Renal pelvis (tissue), 4 donors: Measurements from ENCODE around the gene S100A4. TPM values are rescaled to one million over a fixed set of nuclear protein-coding genes. Genes with fewer than 3 reads are reported as not detected.
"Not testable (repeated sequence)": the region's sequence is repeated elsewhere in the genome, so short reads cannot be mapped to it uniquely, and the experiment has no call there.

ENCODE experiments used
- DNase-seq: peaks from one replicate; pipeline ENCODE4 v3.0.0-alpha.2; 2013
- polyA plus RNA-seq, 3 donors: library from polyadenylated mRNA; unstranded; fragments of 120-200 nt; gene quantifications; one replicate each; pipeline ENCODE4 v1.2.1, GENCODE V29; 2013; ENCODE audit not compliant: insufficient read length in 3 of 3

S100A4 gene
- polyA plus RNA-seq, 3 donors, result 31.7 to 34.9 (median 31.7) TPM

DNA sequence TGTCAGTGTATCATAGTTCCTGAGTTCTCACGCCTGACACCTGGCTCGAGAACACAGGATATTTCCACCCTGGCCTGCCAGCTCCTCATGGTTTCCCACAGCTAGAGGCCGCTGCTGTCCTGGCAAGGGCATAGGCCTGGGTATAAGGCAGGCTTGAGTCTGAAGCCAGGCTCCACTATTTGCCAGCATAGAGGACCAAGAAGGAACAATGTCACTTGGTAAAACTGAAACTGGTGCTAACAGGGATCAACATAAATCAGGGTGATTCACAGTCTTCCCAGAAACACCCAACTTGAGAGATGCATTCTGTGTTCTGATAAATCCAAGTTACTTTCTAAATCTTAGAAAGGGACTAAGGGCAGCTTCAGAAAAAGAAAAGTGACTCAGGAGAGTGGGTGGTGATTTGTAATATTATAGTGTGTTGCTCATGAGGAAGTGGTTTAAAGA lies 27.0 kb upstream of the S100A4 start:
- peak; percentile 63 for DNase-seq

DNA sequence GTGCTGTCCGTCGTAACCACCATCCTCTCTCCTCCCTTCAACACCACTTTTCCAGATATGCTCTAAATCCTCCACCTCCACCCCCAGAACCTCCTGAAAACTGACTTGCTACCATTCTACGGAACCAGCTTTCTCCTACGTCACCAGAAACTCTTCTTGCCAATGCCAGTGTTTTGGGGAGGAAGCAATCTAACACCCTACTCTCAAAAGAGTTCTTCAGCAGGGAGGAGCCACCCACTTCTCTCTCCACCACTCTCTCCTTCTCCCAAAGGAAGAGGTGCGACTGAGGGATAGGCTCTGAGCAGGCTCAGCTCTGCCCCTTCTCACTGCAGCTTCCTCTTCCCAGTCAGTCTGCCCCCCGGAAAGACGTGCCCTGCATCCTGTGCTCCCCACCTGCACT lies 26.1 kb upstream of the S100A4 start:
- DNase-seq, result no peak

GRCh38 chr1:153570874-153571273 lies 25.3 kb upstream of the S100A4 start:
- DNase-seq, result no peak

DNA sequence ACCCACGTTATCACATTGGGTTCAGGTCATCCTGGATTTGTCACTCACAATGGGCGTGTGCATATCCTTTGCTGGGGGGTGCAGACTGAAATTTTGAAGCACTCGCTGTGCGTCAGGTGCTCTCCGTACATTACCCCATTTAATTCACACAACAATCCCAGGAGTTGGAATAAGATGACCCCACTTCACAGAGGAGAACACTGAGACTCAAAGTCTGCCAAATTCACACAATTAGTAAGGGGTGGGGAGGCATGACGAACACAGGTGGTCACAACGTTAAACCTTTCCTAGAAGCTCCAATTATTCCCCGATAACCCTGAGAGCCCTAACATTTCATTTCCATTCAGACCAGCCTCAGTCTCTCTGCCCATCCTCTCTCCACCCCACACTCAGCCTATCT lies 23.9 kb upstream of the S100A4 start:
- no peak for DNase-seq

DNA sequence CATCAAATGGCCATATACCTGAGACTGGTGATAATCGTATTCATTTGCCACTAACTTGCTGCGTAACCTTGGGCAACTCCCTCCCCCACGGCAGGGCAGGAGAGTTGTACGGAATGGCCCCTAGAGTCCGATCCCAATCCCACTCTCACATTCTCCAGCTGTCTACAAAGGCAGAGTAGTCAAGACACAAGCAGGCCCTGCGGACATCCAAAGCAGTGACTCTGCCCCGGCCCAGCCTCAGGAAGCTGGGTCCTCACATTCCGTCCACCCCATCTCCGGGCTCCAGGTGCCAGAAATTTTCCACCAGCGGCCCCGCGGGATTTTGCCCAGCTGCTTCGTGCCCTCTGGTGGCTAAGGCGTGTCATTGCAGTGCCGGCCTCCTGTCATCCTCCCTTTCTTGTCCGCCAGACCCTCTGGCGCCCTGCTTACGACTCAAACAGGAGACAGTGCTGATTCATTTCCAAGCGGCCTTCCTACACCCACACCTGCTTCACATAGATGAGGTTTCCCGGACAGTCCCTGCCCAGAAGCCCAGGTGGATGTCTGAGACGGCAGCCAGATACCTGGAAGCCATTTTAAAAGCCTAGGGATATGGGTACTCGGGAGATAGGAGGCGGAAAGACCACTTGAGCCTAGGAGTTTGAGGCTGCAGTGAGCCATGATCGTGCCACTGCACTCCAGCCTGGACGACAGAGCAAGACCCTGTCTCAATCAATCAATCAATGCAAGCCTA lies 22.9 kb upstream of the S100A4 start:
- DNase-seq, result peak; percentile 88

DNA sequence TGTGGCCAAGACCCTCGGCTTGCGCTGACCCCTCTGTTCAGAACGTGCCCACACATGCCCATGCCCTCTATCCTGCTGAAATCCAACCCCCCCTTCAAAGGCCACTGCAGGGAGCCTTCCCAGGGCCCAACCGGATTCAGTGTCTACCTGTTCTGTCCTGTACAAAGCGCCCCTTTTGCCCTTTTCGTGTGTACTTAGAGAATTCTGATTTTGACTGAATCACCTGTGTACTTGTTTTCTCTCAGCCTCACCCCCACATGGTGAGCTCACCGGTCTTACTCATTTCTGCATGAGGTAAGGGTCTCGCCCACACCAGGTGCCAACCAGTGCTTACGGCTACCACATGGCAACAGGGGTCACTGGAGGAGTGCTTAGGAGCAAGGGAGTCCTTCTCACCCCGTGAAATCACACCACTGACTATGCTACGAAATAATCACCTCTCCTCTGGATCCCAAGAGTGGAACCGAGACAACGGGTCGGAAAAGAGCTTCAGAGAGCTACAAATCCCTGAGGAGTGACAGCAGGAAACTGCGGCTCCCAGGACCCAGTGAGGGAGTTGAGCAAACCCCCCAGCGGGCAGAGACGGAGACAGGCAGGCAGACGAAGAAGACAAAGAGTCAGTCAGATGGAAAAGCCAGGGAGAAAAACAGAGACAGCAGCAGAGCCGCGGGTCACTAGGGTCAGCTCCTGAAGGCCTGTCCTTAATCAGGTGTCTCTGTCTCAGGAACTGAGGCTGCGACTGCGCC lies 22.2 kb upstream of the S100A4 start:
- DNase-seq, result no peak

GRCh38 chr1:153566414-153567371 lies 21.1 kb upstream of the S100A4 start:
- DNase-seq, result peak; percentile 72

GRCh38 chr1:153565529-153566374 lies 20.1 kb upstream of the S100A4 start, which contains the start of gene S100A2:
Gene S100A2 (minus strand): TSS chr1:153565844. CDS start chr1:153563877, 1,967 bp downstream.
- no peak for DNase-seq

- no peak for DNase-seq
Measured at GRCh38 chr1:153563991-153564390, 18.4 kb upstream of the S100A4 start.

DNA sequence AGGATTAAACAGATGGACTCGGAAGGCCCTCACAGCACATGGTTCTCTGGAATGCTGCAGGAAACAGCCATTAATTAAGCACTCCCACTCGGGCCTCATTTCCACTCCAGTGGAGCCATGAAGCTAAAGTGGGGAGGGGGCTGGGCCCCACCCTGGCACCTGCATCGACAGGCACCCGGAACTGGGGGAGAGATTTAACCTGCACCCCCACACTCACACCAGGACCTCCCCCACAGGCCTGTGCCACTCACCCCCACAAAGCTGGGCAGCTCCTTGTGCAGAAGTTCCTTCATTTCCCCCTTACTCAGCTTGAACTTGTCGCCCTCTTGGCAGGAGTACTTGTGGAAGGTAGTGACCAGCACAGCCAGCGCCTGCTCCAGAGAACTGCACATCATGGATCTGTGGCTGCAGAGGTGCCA lies 17.9 kb upstream of the S100A4 start:
- peak; percentile 72 for DNase-seq

DNA sequence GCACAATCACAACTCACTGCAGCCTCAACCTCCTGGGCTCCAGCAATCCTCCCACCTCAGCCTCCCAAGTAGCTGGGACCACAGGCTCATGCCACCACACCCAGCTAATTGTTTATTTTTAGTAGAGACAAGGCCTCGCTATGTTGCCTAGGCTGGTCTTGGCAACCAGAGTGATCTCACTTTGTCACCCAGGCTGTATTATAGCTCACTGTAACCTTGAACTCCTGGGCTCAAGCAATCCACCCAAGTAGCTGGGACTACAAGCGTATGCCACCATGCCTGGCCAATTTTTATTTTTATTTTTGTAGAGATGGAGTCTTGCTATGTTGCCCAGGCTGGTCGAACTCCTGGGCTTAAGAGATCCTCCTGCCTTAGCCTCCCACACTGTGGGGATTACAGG lies 16.4 kb upstream of the S100A4 start:
- not testable (repeated sequence) for DNase-seq

DNA sequence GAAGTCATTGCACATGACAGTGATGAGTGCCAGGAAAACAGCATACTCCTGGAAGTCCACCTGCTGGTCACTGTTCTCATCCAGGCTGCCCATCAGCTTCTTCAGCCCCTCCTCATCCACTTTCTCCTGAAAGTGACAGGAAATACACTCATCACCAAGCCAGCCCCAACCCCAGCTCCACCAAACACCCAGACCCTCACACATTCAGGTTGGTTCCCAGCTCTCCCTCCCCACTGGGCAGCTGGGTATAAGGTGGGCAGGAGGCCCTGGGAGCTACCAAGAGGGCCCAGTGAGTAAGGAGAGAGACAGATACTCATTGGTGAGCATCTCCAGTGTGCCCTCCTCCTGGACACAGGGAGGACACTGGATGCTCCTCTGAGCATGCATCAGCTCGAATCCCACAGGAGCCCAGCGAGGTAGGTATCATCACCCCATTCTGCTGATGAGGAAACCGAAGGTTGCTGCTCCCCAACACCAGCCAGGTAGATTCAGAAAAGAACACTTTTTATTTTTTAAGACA lies 15.9 kb upstream of the S100A4 start:
- DNase-seq, result no peak

GRCh38 chr1:153560771-153561465 lies 15.3 kb upstream of the S100A4 start:
- DNase-seq, result no peak

DNA sequence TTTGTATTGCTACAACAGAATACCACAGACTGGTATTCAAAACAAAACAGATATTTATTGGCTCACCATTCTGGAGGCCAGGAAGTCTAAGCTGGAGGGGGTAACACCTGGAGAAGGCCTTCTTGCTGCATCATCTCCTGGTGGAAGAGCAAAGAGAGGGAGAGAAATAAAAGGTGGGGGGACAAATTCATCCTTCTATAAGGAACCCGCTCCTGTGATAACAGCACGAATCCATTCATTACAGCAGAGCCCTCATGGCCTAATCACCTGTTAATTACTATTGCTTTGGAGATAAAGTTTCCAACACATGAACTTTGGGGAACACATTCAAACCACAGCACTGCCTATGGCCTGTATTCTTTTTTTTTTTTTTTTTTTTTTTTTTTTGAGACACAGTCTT lies 14.6 kb upstream of the S100A4 start:
- DNase-seq, result no peak

DNA sequence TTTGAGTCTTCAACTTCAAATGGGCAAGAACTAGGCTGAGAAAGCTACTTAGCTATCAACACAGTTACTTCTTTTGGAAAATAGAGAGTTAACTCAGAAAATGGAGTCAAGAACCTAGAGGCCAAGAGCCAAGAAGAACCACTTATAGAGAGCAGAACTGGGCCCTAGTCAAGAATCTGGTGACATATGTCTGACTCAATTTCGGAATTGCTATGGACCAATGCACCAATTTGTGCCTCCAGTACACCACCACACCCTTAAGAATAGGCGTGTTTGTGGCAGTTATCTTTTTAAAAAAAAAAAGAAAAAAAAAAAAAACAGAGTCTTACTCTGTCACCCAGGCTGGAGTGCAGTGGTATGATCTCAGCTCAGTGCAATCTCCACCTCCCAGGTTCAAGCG lies 12.3 kb upstream of the S100A4 start:
- DNase-seq, result no peak

DNA sequence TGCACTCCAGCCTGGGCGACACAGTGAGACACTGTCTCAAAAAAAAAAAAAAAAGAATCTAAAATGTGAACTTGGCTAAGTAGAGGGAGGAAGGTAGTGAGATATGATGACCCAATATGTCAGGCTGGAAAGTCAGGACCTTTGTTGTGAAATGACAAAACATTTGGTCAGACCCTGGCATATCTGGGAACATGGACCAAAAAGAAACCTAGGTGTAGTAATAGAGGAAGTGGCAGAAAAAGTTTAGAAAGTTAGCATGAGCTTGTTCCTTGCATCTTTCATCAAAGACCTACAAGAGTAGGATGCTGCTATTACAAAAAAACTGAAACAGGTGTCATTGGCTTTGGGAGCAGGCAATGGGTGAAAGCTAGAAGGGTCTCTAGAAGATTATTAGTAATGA lies 10.7 kb upstream of the S100A4 start:
- DNase-seq, result no peak

DNA sequence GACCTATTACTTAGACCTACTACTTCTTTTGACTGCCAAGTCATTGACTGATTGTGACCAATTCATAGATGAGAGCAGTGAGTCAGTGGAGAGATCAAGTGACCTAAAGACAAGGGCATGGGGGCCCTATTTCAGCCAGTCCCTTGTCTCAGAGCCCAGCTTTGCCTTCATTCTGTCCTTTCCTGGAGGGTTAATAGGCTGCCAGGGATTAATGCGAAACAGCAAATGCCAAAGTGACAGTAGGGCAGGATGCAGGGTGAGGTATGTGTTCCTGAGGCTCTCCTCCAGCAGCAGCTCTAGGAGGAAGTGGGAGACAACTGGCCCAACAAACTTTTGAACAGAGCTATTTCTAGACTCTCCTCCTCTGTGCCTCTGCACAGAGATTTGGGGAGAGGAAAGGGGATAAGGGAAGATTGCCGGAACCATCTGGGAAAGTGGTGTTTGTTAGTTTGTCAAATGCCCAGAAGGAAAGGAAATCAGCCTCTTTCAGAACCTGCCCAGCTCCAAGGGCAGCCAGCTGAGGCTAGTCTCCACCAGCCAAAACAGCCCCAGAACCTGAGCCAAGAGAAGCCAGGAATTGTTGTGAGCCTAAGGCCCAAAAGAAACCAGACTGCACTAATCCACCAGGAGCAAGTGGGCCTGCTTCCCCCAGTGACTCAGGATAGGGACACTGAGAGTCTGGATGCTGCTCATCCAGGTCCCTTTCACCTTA lies 8.4 kb upstream of the S100A4 start:
- DNase-seq, result no peak

GRCh38 chr1:153553096-153553495 lies 7.5 kb upstream of the S100A4 start:
- no peak for DNase-seq

- no peak for DNase-seq
Measured at GRCh38 chr1:153552335-153552734, 6.7 kb upstream of the S100A4 start.
